Pulmonary artery endothelial cell (primary cell): Measurements from ENCODE around the gene FRYL. TPM values are rescaled to one million over a fixed set of nuclear protein-coding genes. Genes with fewer than 3 reads are reported as not detected.

ENCODE experiments used
- DNase-seq: peaks from one replicate; pipeline ENCODE4 v3.0.0-alpha.2; 2011; ENCODE audit warnings: low read depth, low spot score
- total RNA-seq: library from RNA; depleted of rRNA; stranded (reverse); fragments of >200 nt; gene quantifications from 2 replicates; pipeline ENCODE4 v1.2.3, GENCODE V29; 2014

Gene FRYL
- total RNA-seq, 1 donor from 2014 or later: 90.3 TPM

DNA sequence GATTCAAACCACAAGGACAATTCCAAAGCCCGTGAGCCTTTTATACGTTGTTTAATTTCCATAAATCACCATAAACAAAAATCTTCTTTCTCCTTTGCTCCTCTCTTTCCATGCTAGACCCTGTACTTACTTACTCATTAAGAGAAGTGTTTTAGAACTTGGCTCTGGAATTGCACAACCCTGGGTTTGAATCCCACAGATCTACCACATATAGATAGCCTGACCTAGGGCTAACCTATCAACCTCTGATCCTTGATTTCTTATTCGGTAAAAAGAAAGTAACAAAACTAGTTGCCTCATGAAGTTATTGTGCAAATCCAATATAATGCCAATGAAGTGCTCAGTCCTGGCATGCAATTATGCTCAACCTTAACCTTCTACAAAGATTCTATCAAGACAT is 221.3 kb downstream of the FRYL start:
- DNase-seq: no peak

DNA sequence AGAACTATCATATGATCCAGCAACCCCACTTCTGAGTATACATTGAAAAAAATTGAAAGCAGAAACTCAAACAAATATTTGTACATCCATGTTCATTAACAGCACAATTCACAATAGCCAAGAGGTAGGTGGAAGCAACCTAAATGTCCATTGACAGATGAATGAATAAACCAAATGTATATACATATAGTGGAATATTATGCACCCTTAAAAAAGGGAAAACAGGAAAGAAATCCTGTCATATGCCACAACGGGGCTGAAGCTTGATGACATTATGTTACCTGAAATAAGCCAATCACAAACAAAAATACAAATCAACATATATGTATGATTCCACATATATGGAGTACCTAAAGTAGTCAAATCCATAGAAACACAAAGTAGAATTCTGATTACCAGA is 222.1 kb downstream of the FRYL start:
- DNase-seq: no peak

DNA sequence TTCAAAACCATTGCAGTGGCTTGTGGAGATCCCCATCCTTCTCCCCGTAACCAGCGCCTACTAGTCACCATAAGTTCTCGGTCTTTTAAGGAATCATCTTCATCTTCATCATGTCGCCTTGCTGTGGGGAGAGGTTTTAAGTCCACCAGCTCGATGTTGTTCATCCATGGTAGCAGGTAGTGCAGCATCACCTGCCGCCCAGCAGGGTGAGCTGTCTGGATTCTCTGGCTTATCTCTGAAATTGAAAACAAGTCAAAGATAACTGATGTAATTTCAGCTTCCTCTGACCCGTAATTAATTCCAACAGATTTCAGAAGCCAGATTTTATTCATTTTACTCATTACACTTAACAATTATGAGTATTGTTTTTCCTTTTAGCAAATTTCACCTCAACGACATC is 222.6 kb downstream of the FRYL start:
- no peak for DNase-seq

DNA sequence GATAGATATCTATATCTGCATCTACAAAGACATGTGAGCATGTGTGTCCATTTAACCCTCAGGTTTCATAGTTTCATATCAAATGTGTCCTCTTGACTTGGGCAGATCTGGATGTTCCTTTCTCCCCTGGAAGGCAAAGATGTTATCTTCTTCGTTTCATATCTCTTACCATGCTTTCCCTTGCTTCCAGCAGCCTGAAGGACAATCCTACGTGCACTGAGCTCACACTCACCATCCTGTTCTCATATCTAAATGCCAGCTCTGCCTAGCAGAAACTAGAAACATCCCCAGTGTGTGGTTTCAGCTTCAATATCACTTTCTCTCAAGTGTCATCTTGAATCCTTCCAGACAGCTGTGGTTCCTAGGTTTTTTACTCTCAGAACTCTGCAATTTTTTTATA is 223.8 kb downstream of the FRYL start:
- no peak for DNase-seq

DNA sequence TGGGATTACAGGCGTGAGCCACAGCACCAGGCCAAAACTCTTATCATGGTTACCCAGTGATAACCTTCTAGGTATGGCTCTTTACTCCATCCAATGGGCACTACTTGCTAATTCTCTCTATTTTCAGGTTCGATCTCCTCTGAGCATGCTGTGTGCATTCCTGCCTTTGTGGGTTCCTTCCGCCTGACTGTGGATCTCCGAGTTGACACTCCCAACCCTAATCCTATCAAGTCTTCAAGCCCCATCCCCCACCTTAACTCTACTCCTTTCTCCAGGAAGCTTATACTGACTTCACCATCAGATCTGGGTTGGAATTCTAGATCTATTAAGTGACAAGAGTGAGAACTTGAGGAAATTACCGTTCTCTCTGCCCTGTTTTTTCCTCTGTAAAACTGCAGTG is 225.5 kb downstream of the FRYL start:
- no peak for DNase-seq

DNA sequence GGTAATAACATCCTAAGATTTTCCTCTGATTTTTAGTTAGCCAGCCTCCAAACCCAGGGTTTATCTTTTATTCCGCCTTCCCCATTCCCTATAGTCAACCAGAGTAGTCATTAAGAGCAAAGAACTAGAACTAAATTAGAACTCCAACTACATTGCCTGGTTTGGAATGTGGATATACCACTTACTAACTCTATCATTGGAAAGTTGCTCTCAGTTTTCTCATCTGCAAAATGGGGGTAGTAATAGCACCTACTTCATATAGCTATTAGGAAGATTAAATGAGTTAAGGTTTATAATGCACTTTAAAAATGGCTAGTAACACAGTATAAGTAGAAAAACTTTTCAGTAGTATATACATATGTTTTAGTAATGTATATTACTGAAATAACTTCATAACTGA is 226.4 kb downstream of the FRYL start:
- DNase-seq: no peak

DNA sequence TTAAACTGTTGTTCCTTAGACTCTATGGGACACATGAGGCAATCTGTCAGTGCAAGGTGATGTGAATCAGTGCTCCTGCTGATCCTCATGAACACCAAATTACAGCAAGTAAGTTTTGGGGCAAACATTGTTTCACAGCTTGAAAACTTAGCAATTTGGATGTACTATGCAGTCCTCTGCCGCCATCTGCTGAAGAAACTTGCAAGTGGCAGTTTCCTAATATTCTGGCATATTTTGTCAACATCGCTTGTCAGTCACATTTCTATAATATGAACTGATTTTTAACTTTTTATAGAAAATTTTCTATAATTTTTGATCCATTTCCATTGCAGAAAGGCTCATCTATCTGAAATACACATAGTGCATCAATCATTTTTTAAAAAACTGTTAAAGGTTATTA is 233.7 kb downstream of the FRYL start:
- no peak for DNase-seq

DNA sequence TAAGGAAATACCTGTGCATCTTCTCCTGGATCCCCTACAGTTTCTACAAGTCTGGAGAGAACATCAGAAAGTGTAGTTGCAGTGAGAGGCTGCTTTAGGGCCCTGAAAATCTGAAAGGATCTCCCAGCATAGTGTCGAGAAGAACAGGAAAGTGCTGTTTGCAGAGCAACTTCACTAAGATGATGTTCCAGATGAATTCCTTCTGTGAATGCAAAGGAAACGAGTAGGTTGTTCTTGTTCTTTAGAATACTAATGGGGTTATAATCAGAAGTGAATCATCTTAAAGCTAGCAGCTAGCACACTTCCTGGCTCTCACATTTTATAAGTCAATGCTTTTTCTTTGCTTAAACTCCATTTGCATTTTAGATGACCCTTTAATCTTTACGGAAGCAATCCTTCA is 236.3 kb downstream of the FRYL start:
- DNase-seq: no peak

DNA sequence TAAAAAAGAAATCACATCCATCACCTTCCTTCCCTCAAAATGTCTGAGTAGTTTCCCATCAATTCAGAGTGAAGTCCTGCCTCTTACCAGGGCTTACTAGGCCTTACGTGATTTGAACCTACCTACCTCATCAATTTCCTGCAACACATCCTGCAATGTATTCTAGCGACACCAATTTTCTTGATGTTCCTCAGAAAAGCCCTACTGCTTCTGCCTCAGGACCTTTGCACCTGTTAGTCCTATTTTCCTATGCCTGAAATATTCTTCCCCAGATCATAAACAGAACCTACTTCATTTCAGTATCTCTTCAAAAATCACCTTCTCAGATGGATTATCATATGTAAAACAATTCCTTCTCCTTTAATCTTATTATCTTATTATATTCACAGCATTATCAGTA is 237.2 kb downstream of the FRYL start:
- no peak for DNase-seq

DNA sequence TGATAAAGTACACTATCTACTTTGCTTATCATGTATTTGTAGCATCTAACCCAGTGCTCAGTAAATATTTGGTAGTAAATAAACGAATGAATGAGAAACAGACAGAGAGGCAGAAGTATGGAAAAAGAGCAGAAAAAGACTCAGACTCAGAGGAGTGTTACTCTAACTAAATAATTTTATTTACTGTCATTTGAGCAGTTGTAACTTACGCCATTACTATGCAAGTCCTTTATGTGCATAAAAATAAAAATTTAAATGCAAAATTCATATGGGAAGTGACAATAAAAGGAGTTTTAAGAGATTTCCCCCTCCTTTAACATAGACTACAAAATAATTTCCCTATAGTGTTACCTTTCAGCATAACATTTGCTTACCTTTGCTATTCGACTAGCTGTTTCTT is 240.5 kb downstream of the FRYL start:
- DNase-seq: no peak

DNA sequence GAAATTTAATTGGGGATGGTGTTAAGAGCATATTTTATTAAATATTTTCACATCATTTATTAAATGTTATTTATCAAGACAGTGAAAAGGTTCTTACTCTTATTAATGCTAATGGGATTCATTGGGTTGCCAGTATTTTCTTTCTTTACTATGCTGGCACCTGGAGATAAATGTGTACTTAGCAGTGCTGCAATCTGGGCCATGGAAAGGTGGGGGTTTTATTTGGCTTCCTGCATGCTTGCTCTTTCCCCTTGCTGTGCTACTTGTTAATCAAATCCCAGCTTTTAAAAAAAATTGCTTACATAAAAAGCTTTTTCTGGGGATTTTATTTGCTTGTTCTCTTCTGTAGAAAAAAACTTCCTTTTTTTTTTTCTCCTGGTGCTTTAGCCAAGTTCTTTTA is 241.7 kb downstream of the FRYL start:
- no peak for DNase-seq

DNA sequence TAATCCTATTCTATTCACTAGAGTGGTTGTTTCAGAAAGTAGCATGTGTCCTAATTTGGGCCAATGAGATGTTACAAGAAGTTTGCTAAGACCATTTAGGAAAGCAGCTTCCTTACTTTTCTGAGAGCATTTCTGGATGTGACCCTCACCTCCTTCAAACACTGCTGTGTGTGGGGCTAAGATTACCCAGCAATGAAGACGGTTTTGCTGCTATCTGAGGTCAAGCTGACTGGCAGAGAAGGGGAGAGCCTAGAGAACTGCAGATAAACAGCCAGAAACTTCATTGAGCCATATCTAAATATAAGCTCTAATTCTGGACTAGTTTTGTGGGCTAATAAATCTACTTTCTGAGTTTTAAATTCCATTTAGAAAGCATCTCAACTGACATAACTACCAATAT is 253.7 kb downstream of the FRYL start:
- DNase-seq: no peak

DNA sequence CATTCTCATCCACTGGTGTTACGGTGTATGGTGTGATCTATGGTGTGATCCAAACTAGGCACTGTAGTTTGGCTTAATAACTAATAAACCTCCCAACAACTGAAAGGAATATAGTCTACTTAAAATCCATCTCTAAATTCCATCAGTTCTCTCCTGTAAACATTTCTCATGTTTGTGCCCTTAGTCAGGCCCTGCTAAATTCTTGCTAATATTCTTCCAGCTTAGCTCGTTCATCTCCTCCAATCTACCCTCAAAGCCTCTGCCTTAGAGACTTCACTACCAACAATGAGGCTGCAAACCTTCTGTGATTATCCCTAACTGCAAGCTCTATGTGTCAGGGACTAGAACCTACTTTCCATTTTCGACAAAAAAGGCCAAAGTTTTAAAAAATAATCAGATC is 261.9 kb downstream of the FRYL start:
- DNase-seq: no peak

DNA sequence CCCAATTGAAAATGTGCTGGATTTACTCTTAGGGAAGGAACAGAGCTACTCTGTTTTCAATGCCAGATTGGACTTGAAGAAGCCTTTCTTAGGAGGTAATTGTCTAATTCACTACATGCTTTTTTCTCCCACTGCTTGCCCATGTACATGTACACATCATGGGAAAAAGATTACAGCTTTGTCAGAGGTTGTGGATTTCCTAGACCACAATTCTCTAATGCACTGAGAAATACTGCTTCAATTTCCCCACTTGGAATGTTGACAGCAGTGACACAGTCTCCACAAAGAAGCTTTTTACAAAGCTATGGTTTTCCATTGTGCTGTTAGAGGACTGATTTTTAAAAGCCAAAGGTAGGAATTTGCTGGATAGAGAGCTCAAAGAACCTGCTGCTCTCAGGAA is 270.5 kb downstream of the FRYL start:
- DNase-seq: no peak

DNA sequence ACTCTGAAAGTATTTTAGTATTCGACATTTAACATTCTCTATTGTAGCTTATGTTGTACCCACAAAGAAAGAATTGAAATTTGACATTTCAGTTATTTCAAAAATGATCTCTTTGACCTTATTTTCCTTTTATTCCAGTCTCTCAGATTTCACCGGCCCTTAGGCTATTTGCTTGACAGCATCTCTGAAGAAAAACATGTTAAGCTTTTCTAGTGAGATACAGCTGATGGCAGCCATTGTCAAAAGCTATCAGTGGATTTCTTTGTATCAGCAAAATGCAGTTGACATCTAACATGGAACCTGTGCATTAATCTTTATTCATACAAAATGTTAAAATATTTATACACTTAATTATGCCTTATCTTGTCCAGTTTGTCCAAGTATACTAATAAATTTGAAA is 273.4 kb downstream of the FRYL start:
- no peak for DNase-seq

DNA sequence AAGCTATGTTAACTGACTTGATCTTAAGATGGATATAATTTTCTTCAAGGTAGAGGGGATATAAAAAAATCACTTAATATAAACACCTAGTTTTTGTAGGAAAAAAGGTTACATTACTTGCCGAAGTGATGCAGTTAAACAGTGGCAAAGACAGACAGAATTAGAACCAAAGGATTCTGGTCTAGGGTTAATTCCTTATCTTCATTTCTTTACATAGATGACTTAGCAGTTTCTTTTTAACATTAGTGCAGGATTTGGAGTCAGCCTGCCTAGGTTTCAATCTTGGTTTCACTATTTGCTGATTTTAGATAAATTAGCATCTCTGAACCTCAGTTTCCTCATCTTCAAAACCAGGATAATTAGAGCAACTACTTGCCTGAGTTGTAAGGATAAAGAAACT is 275.7 kb downstream of the FRYL start:
- no peak for DNase-seq

DNA sequence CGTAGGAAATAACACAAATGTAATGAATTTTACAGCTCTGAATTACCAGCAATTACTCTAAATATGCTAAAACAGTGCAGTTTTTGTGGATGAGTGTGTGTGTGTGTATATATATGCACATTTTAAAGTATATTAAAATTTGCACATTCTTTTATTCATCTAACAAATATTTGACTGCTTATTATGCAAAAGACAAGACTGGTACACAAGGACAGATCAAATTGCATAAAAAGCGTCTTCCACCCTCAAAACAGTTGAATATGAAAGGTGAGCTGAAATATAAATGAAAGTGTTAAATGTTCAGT is 276.1 kb downstream of the FRYL start:
- DNase-seq: no peak

DNA sequence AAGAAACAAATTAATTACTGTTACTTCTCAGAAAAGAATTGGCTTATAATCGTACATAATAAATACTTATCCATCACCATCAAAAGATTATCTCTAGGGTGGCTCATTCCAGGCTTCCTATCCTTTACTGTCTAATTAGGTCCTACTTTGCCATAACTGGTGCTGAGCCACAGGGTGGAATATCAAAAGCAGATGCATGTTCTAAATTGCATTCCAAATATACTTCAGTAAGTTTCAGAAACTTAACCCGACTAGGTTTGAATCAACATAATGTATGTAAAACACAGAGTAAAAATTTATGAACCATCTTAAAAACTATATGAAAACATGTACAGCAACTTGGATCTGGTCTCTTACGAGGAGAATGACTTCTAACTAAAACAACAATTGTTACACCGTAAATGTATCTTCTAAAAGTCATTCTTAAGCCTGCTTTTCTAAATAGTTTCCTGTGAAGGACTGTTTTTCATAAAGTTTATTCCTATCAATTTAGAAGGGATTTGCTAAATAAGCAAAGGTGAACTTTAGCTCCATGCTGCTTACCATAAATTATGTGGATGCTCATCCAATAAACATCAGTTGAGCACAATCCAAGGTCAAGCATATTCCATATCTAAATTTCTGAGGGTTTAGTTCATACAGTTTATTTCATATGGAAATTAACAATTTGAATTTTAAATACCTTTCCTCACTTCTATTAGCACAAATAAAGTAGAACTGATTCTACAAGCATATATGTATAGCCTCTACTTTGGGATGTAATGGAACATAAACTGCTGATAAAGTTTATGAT is 276.6 kb downstream of the FRYL start:
- no peak for DNase-seq

DNA sequence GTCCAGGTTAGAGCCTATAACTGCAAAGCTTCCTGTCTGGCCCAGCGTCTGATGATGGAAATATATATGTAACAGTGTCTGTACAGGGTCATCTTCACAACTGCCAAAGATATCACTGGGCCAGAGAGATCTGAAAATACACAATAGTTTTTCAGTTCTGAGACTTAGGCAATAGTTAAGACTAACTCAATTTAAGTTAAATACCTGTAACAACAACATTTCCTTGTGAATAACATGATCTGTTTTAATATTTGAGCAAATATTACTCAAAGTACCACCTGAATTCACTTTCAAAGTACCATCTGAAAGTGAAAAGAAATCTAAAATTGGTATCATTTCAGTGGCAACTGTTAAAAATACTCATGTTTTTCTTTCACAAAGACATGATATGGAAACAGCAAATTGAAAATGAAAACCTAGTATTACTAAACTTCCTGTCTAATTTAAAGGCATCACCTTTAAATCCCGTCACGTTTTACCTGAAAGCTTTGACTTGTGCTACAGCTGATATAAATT is 280.5 kb downstream of the FRYL start:
- no peak for DNase-seq

DNA sequence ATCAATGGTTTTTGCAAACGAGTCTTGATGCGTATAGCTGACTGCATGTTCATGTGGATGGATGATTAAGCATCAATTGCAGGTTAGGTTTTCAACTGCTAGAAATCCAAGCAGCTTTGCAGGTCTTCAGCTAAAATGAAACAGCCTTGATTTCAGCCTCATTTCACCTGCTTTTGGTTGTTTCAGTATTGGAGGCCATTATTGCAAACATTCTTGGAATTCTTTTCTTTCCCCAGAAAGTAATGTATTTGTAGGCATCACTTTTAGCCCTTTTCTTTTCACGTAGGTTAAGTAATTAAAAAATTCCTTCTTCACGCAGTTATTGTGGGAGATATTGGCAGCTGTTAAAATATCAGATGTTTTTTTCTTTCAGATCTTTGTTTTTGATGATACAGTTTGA is 281.2 kb downstream of the FRYL start:
- no peak for DNase-seq

DNA sequence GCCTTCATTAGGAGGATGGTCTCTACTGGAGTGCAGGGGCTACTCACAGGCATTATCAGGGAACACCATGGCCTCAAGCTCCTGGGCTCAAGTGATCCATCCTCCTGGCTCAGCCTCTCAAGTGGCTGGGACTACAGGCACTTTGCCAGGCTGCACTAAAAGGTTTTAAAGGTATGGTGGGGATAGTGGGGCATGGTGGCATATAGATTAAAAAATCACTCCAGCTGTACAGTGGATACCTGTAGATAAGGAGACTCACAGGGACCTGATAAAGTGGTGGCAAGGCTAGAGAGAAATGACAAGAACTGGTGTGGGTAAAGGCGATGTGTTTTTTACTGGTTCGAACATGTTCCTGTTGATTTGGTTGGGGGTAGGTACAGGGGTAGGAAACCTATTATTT is 284.1 kb downstream of the FRYL start:
- no peak for DNase-seq

DNA sequence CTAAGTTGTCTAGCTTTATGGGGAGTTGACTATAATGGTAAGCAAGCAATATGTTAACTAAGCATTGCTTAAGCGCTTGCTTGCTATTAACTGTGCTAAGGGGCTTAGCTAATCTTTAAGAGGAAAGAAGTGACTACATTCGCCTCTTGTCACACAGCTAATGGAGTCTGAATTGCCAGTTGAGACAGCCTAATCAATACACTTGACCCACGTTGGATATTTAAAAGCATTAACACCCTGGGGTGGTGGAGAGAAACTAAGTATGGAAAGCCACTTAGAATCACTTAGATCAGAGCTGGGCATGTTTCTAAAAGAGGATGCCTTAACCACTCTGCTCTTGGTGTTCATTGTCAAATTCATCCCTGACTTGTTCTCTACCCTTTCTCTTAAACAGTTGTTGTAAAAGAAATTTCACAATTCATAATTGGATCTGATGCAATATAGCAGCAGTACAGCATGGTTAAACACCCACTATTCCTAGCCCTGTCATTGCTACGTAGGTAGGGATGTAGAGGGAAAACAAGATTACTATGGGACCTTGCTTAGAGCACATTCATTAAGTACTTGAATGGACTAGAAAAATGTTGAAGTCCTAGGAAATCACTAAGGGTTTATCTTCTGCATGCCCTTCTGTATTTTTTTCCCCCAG is 286.5 kb downstream of the FRYL start:
- DNase-seq: no peak

DNA sequence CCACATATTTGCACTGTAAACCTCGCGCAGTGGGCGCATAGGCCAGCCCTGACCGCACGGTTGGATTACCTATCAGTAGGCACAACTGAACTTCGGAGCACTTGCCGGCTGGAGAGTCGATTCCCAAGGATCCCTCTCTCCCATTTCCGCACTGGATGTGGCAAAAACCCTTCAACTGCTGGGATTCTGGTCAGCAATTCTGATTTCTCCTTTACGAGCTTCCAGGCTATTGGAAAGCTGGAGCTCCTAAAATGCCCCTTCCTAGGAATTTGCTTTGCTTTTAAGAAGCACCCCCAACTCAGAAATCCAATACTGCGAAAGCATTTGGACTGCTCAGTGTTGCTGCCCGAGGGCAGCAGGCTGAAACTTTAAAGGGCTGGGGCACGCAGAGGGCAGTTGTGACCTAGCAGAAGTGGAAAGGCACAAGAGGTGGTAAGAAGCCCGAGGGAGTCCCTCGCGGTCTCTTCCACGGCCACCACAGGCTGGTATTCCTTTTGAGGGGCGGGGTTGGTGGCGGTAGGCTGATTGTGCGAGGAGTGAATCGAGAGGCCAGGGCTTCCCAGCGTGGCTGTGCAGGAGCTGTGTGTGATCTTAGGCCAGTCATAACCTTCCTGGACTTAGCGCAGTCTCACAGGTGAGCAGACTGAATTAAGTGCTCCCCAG is 288.4 kb downstream of the FRYL start:
- no peak for DNase-seq
